T-helper 1 cell treated with Interleukin-12 subunit alpha and Interleukin-12 subunit beta and Interleukin-4 antibody, amounts not matched to agents 30 ng/mL and 1 ng/mL, for 36 hours (primary cell): ENCODE measurements around the gene ADGB. TPM values are rescaled to one million over a fixed set of nuclear protein-coding genes. Genes with fewer than 3 reads are reported as not detected.

ENCODE experiments used
- intact Hi-C: fragments of 100-400 bp; cut with micrococcal nuclease; formaldehyde crosslinking; loops from one replicate; pipeline ENCODE4 v1.15.1; 2024
- total RNA-seq: library from RNA; stranded (reverse); gene quantifications from 2 replicates; pipeline ENCODE4 v1.2.3, GENCODE V29; 2022

ADGB gene
- total RNA-seq, 1 donor from 2014 or later, result not detected

GRCh38 chr6:146859795-146860495 lies 261.2 kb downstream of the ADGB start:
- intact Hi-C loops, result loop anchor here (10.0 kb wide), 2 partner anchors 645 to 1605 kb away; partner anchors contain the start of gene SAMD5

DNA sequence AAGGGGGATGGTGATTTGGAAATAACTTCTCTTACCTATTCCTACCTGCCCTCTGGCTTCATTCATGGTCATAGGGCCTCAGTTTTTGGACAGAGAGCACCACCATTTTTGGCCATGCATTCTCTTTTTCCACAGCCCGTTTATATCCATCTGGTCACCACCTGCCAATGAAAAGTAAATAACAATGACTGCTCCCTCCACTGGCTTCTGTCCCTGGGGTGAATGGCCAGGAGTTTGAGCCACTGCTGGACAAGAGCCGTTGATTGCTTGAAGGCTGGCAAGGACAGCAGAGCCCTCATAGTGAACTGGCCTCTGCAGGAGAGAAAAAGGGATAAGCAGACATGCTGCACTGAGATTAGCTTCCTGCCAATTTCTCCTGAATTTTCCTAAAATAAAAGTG lies 261.8 kb downstream of the ADGB start:
- intact Hi-C loops, result no loop called here

GRCh38 chr6:146861029-146861563 lies 262.3 kb downstream of the ADGB start:
- intact Hi-C loops, result no loop called here

GRCh38 chr6:146861716-146862115 lies 262.9 kb downstream of the ADGB start:
- intact Hi-C loops, result no loop called here

GRCh38 chr6:146862508-146862919 lies 263.7 kb downstream of the ADGB start:
- intact Hi-C loops, result no loop called here

- intact Hi-C loops, result no loop called here
These were observed 265.5 kb downstream of the ADGB start for GRCh38 chr6:146864300-146864699.

- intact Hi-C loops, result no loop called here
These were observed 266.1 kb downstream of the ADGB start for GRCh38 chr6:146864885-146865284.

Other genes with a start within 250 kb of the ADGB start
- 0.90 and 1.4 TPM in 2 replicates for gene RAB32, start 55.1 kb upstream of the ADGB start, total RNA-seq